ENCODE data around the gene JAK2. TPM values are rescaled to one million over a fixed set of nuclear protein-coding genes. Genes with fewer than 3 reads are reported as not detected.

JAK2 gene
- 7.7 and 9.3 TPM in 2 replicates for total RNA-seq

DNA sequence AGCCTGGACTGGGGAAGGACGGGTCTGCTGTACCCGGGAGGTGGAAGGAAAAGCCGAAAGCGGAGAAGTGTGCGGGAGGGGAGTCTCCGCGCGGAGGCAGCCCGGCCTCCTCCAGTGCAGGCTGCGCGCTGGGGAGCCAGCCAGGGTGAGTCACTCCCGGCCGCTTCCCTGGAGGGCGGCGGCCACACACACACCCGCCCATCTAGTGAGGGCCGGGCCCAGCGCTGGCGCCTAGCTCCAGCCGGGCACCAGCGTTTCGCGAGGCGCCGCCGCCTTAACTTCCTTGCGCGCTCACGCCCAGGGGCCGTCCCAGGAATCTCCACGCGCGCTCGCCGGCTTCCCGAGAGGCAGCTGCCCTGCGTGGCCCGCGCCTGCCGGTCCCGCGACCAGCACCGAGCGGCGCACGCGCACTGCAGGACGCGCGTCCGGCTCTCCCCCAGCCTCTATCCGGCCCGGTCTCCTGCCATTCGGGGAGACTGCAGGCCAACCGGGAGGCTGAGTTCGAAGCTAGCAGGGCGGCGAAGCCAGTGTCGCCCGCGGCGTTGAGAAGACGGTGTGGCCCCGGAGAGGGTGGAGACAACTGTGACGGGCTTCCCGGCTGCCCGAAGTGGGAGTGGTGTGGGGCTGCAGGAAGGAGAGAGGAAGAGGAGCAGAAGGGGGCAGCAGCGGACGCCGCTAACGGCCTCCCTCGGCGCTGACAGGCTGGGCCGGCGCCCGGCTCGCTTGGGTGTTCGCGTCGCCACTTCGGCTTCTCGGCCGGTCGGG lies at the start of gene JAK2:
JAK2 (plus strand) TSS at position 652 of the 765 bp plus-strand sequence. CDS start 36,716 bp downstream, outside the sequence.

Other genes with a start within 250 kb of the JAK2 start
- 50.4 and 53.7 TPM in 2 replicates for gene AK3, start 244.1 kb upstream of the JAK2 start, total RNA-seq
- 23.5 and 27.3 TPM in 2 replicates for gene RCL1, start 192.3 kb upstream of the JAK2 start, total RNA-seq
- not detected in 2 replicates for gene INSL6, start 200.4 kb downstream of the JAK2 start, total RNA-seq
- 1.0 TPM in 1 of 2 replicates, not detected in the other for gene INSL4, start 246.1 kb downstream of the JAK2 start, total RNA-seq

Data from airway epithelial cell (primary cell).